Lower leg skin (tissue), 4 donors: ENCODE results near the gene DRAP1. TPM values are rescaled to one million over a fixed set of nuclear protein-coding genes. Genes with fewer than 3 reads are reported as not detected.
A peak's percentile ranks its signal among the peaks of the same experiment; 100 is the strongest.

Experiments used
- DNase-seq, 2 donors: peaks; one replicate each; pipeline ENCODE4 v3.0.0-alpha.2; 2019; ENCODE audit warnings: low spot score in 2 of 2
- H3K4me3 ChIP-seq: fragments of 200-600 bp; sonication (generic); 2 replicates; pipeline ENCODE4 v1.5.1; 2017; ENCODE audit warnings: mild to moderate bottlenecking, low read depth; ENCODE audit not compliant: poor library complexity, severe bottlenecking
- POLR2A ChIP-seq, 2 donors: fragments of 450-650 bp; IDR thresholded peaks; one replicate each; pipeline ENCODE4 v1.6.1; 2016 to 2017; ENCODE audit warnings: antibody characterized with exemption in 2 of 2, mild to moderate bottlenecking in 1 of 2, moderate library complexity in 1 of 2
- WGBS, 2 donors: methylation state at CpG; one replicate each; pipeline ENCODE4 v1.1.5; 2018; 5-methylcytosine and 5-hydroxymethylcytosine counted together
- intact Hi-C: fragments of 100-400 bp; cut with DNase I; formaldehyde crosslinking; loops from one replicate; pipeline ENCODE4 v1.15.0; 2023; ENCODE audit warnings: low total_unique reads
- total RNA-seq, 4 donors: library from RNA; depleted of rRNA; stranded (reverse); fragments of >200 nt; gene quantifications; one replicate each; pipeline ENCODE4 v1.1.0, GENCODE V29; 2016
- TF ChIP-seq, protein P1 (sequence below), 3 donors: fragments of 450-650 bp; IDR thresholded peaks; one replicate each; pipeline ENCODE4 v1.5.1; 2016; ENCODE audit warnings: antibody characterized with exemption in 3 of 3, mild to moderate bottlenecking in 3 of 3, moderate library complexity in 2 of 3

Gene DRAP1, protein sequence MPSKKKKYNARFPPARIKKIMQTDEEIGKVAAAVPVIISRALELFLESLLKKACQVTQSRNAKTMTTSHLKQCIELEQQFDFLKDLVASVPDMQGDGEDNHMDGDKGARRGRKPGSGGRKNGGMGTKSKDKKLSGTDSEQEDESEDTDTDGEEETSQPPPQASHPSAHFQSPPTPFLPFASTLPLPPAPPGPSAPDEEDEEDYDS
- total RNA-seq: 100 to 1,000 TPM in 2 of 4 donors, 10 to 100 TPM in 2; 81.5 to 152 (median 107) TPM

- no peak for TF ChIP-seq POLR2A (IDR thresholded peaks at IDR 0.05)
- TF ChIP-seq, protein P1, sequence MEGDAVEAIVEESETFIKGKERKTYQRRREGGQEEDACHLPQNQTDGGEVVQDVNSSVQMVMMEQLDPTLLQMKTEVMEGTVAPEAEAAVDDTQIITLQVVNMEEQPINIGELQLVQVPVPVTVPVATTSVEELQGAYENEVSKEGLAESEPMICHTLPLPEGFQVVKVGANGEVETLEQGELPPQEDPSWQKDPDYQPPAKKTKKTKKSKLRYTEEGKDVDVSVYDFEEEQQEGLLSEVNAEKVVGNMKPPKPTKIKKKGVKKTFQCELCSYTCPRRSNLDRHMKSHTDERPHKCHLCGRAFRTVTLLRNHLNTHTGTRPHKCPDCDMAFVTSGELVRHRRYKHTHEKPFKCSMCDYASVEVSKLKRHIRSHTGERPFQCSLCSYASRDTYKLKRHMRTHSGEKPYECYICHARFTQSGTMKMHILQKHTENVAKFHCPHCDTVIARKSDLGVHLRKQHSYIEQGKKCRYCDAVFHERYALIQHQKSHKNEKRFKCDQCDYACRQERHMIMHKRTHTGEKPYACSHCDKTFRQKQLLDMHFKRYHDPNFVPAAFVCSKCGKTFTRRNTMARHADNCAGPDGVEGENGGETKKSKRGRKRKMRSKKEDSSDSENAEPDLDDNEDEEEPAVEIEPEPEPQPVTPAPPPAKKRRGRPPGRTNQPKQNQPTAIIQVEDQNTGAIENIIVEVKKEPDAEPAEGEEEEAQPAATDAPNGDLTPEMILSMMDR (IDR thresholded peaks at IDR 0.05): no peak
- intact Hi-C loops: no loop called here
- peak within 1 kb of the TSS; percentile 80 for H3K4me3 ChIP-seq
- DNase-seq: peak; percentile 97 to 100
- WGBS, 2 donors: 0 to 3% methylated on average over 15 to 37 of the region's 59 CpGs
Observed at GRCh38 chr11:65919141-65919572, at the start of gene DRAP1. Gene DRAP1 (plus strand): TSS chr11:65919426. CDS start chr11:65919502, 76 bp downstream.

DNA sequence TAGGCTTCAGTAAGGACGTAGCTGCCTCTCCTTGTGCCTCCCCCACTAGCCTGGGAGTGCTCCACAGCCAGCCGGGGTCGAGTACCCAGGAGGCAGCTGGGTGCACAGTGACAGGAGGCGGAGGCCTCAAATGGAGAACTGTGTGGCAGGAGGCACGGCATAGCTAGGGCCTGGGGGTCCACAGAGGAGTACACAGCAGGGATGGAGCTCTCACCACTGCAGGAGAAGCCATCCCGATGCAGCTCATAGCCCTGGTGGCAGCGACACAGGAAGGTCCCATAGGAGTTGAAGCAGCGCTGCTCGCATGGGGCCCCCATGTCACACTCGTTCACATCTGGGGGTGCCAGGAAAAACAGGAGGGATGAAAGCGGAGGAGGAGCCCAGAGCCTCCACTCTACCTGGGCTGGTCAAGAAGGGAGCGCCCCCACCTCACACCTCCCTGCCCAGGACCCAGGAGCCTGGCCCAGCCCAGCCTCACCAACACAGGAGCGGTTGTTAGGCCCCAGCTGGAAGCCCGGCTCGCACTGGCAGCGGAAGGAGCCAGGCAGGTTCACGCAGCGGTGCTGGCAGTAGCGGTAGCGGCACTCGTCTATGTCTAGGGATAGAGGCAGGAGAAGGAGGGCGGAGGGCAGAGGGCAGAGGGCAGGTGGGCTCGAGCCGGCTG is 49.5 kb upstream of the DRAP1 start:
- no peak for TF ChIP-seq POLR2A (IDR thresholded peaks at IDR 0.05)
- TF ChIP-seq, protein P1 (IDR thresholded peaks at IDR 0.05): no peak
- intact Hi-C loops: no loop called here
- WGBS, 2 donors: 75 to 78% methylated on average over 23 to 24 of the region's 24 CpGs

GRCh38 chr11:65870307-65870658 is 48.9 kb upstream of the DRAP1 start:
- WGBS, 2 donors: 77 to 82% methylated on average over 10 to 11 of the region's 11 CpGs
- no peak for DNase-seq
- intact Hi-C loops: no loop called here
- no peak for TF ChIP-seq POLR2A (IDR thresholded peaks at IDR 0.05)
- TF ChIP-seq, protein P1 (IDR thresholded peaks at IDR 0.05): no peak
- H3K4me3 ChIP-seq: no peak overlapping the region

More for the DNA sequence above, 49.5 kb upstream of the DRAP1 start:
- DNase-seq: no peak
- H3K4me3 ChIP-seq: no peak overlapping the region

DNA sequence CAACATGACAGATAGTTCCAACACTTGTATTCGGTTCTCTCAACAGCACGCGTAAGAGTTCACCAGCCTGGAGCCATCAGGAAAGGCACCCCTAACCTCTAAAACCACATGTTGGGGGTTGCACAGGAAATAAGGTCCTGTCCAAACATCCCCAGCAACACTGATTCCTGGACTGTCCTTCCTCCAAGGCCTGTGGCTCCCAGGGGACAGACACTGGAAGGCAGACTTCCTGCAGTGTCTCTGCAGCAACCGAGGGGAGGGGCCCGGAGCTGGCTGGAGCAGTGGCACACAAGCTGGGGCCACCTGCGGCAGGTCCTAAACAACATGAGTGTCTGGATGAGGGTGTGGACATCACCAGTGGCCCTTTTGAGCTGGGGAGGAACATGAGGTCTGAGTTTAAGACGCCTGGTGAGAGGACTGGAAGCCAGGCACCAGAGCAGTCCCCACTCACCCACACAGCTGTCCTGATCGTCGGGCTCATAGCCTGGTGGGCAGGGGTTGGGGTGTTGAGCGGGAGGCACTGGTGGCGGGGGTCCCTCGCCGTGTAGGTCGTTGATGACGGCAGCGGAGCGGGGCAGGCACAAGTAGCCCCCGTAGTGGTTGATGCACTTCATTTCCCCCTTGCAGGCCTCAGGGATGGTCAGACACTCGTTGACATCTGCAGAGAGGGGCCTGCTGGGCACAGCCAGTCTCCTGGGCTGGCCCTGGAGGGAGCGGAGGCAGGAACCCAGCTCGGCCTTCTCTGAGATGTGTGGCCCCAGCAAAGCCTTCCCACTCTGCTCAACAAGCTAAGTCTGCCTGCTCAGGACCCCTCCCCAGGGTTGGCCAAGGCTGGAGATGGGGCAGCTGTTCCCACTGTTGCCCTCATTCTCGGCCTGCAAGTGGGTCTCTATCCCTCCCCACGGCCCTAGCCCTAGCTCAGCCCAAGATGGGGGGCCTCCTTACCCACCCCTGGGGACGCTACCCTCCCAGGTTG is 48.2 kb upstream of the DRAP1 start:
- intact Hi-C loops: no loop called here
- no peak overlapping the region for H3K4me3 ChIP-seq
- DNase-seq: no peak
- WGBS, 2 donors: 76 to 77% methylated on average over 21 to 24 of the region's 24 CpGs
- TF ChIP-seq, protein P1 (IDR thresholded peaks at IDR 0.05): no peak
- no peak for TF ChIP-seq POLR2A (IDR thresholded peaks at IDR 0.05)

- DNase-seq: no peak
- TF ChIP-seq, protein P1 (IDR thresholded peaks at IDR 0.05): no peak
- no peak for TF ChIP-seq POLR2A (IDR thresholded peaks at IDR 0.05)
- H3K4me3 ChIP-seq: peak overlapping the region; percentile 18
- intact Hi-C loops: no loop called here
- 43 to 54% methylated on average over 15 to 20 of the region's 26 CpGs for WGBS, 2 donors
Observed at GRCh38 chr11:65871811-65872548, 47.2 kb upstream of the DRAP1 start.
